Femur (tissue), 1 donor: Measurements from ENCODE around the gene CHAC2.
A peak's percentile ranks its signal among the peaks of the same experiment; 100 is the strongest.
"Not testable (repeated sequence)": the region's sequence is repeated elsewhere in the genome, so short reads cannot be mapped to it uniquely, and the experiment has no call there.

Experiments used
- DNase-seq: peaks from one replicate; pipeline ENCODE4 v3.0.0-alpha.2; 2017

The CHAC2 gene

DNA sequence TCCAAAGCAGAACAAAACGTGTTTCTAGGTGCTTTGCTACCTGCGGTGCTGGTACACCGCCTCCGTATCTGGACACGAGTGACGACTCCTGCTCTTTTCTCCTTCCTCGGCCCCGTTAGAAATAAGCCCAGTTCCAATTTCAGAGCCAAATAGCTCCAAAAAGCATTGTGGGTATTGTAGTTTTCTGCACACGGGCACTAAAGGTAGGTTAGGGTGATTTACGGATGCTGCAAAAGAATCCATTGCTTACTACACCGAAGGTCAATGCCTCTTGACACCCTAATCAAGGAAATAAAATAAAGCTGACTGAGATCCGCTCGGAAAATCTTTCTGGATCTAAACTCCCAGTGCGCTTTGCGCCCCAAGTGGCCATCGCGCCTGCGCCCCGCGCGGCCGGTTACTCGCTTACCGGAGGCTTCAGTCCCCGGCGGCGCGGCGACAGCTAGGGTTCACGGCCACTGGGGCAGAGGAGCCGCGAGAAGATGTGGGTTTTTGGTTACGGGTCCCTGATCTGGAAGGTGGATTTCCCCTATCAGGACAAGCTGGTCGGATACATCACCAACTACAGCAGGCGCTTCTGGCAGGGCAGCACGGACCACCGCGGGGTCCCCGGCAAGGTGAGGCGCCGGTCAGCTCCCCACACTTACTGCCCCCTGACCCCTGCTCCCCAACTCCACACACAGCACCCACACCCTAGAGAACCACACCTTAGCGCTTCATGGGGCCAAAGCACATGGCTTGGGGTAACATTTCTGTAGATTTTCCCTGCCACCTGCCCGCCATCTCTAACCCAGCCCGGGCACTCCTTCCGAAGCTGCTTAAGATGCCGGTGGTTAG is at the start of gene CHAC2:
TSS of gene CHAC2 (plus strand) at position 400 of the 837 bp plus-strand sequence. CDS start at position 483, 83 bp downstream.
- DNase-seq: peak; percentile 88

DNA sequence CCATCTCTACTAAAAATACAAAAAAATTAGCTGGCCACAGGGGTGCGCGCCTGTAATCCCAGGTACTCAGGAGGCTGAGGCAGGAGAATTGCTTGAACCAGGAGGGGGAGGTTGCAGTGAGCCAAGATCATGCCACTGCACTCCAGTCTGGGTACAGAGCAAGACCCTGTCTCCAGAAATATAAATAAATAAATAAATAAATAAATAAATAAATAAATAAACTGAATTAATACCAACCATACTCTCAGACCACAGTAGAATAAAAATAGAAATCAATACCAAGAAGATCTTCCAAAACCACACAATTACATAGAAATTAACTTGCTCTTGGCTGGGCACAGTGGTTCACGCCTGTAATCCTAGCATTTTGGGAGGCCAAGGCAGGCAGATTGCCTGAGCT is 46.7 kb upstream of the CHAC2 start:
- DNase-seq: not testable (repeated sequence)

DNA sequence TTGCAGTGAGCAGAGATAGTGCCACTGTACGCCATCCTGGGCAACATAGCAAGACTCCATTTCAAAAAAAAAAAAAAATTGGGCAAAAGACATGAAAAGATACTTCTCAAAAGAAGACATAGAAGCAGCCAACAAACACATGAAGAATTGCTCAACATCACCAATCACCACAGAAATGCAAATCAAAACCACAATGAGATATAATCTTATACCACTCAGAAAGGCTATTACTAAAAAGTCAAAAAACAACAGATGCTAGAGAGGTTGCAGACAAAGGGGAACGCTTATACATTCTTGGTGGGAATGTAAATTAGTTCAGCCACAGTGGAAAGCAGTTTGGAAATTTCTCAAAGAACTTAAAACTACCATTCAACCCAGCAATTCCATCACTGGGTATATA is 43.1 kb upstream of the CHAC2 start:
- no peak for DNase-seq

DNA sequence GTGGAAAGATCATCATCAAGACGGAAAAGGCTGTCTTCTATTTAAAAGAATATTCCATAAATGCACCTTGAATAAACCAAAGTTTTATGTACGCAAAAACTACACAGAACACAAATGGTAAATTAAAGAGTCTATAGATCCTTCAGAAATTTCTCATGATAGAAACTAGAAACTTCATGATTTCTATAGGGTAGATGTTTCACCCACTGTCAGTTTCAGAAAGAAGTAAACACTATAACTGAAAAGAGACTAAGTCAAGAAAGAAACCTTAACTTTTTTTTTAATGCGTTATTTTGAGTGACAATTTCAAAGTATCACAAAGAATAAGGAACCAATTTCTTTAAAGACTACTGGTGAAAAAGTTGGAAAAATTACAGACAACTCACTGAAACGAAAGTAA is 41.9 kb upstream of the CHAC2 start:
- DNase-seq: no peak

DNA sequence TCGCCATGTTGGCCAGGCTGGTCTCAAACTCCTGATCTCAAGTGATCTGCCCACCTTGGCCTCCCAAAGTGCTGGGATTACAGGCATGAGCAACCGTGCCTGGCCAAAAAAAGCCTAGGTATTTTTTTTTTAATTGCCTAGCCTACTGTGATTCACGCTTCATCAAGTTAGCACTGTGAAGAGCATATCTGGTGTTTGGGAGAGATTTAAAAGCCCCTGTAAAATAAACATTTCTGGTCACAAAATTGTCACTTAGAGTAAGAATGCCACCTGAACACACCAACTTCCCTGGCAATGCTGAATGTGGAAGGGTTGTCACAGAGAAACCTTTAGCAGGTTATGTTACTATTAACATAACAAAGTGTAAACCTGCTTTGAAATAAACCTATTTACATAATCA is 39.7 kb upstream of the CHAC2 start:
- DNase-seq: no peak

DNA sequence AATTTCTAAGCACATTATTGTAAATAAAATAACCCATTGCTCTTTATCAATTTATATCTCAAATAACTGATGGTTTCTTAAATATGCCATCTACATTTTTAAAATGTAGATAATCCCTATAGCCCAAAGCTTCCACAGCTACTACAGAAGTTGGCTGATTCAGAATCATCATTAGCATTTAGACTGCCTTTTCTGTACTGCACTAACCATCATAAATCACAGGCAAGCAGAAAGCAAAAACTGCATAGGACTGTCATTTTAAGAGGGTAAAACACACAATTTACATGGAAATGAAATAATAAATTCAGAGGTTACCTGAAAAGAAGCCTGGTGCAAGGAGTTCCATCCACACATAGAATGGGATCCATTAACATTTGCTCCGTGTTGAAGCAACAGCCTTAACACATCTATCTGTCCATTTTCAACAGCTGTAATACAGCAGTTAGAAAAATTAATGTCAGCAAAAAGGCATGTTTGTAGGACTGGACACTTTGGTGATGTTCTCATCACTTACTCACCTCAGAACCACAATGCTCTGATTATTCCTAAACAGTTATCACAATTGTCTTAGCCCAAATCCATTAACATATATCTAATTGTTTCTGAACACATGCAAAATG is 38.4 kb upstream of the CHAC2 start:
- no peak for DNase-seq

DNA sequence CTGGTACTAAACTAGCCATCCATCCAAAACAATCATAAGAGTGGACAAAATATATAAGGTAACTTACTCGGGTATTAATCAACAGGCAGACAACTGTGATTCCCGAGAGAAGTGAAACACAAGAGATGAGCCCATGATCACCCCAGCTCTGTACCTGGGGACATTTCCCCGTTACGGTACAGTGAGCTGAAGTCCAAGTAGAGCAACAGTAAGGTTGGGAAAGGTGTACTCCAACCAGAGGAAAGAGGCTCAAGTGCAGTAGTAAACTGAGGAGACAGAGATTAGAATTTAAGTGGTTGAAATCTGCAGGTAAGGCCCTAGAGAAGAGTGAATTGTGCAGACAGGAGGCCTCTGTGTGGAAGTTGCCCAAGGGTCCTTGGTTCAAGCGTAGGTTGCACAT is 30.5 kb upstream of the CHAC2 start:
- no peak for DNase-seq

DNA sequence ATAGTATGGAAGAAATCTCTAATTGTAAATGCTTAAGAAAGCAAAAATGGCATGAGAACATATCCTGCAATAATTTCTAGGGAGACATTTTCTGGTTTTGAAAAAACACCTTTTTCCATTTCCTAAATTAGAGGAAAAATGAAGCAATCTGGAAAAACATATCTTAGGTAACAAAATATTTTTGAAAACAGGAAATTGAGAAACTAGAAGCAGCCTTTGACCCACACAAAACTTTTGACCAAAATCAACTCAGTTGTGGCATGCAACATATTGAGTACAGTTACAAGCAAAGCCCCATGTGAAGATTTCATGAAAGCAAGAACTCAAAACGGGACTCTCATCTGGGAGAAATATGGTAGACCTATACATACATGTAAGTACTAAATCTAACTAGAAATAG is 28.6 kb upstream of the CHAC2 start:
- DNase-seq: no peak

DNA sequence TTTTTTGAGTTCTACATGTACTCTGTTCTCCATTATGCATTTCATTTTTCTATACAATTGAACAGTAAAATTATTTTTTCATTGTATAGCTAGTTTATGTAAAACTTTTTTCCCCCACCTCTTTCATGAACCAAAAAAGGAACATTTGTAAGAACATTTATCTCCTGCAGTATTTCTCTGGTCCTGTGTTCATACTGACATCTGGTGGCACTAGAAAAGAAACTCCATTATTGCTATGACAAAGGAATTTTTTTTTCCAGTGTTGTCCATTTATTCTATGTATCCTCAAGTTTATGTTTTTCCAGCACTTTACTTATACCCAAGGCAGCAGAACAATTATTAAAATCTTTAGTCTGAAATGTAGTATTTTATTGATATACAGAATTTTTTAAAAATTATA is 27.4 kb upstream of the CHAC2 start:
- DNase-seq: no peak

DNA sequence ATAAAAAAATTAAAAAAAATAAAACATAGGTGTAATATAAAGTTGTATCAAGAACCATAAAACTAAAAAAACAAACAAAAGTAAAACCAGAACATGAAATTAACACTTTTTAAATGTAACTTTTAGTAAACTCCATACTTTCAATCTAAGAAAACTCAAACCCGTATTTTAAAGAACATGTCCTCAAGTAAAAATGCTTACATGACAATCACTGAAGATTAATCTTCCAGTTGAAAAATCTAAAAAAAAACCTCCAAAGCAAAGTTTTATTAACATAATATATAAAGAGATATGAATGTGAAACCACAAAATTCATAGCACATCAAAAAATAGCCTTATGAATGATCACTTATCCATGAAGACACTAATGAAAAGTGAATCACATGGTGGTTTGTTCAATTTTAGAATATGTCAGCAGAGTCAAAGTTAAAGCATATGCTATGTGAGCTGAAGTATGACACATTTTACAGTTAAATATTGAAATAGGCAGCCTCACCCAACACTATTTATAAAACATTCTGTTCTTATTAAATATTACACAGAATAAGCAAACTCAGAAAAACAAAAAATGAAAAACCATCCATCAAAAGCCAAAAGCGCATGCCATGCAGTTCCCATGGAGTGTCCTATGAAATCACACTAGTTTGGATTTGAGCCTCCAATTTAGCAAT is 23.1 kb upstream of the CHAC2 start:
- no peak for DNase-seq

DNA sequence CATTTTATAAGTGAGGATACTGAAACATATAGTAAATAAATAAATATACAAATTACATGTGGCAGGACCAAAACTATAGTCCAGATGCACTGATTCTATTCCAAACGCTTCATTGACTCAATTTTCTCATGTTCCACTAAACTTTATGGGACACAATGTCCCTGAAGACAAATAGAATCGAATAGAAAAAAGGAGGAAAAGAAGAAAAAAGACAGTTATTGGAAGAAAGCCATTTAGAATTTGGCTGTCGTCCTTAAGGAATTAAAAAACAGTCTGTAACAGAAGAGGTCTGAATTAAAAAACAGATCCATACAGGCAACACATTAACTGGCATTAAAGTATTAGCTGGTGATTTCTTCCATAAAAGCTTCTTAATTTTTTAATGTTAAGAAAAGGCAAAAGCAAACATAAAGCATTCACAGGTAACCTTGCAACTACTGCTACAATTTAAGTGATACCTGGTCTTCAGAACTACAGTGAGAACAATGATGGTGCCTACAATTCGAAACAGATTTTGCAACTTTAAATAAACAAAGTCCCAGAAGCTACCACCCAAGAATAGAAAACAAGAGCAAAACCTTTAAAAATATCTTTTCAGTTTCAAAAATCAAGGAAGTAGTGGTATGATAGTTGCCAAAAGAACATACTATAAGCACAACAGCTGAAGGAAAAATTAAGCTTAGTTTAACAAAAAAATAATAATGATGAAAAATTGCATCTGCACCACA is 17.4 kb upstream of the CHAC2 start:
- no peak for DNase-seq

DNA sequence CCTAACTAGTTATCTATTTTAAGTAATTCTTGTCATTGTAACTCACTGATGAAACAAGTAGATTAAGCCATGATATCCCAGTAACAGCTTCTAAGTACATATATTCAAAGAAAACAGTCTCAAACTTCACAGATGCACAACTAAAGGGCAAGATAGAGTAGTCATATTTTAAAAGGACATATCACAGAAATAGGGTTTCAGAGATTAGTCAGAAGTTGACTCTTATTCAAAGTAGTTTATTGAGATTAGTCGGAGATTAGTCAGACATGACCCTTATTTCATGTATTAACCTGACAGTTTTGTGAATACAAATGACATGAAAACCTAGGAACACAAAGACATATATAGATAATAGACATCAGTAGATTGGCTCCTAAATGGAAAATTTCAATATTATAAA is 15.9 kb upstream of the CHAC2 start:
- no peak for DNase-seq

DNA sequence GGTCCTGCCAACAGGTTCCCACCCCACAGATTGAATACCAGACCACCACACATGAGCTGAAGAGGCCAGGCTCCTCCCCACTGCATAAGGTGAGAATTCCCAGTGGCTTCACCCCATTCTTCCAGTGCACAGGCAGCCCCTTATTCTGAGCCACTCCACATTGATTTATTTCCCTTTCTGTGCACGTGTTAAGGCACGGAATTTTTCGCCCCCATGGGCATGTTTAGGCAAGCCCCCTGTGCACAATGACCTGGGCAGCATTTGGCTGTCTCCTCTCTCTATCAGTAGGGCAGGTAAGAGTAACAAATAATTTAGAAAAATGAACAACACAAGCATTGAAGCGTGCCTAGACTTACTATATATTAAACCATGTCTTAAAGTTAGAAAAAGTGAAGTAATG is 15.2 kb upstream of the CHAC2 start:
- DNase-seq: no peak

DNA sequence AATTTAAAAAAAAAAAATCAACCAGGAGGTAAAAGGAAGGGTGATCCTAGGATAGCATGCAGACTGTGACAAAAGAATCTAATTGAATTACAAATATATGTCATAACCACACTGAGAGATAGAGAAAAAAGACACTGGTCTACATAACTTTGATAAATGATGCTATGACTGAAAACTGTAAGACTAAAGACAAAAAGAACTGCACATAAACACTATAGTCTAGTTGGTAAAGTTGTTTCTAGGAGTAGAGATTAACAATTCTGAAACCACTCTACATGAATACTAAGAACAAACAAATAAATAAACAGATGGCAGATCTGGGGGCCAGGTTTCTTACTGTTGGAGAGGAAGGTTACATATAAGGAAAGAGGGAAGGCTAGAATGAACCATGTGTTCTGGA is 14.6 kb upstream of the CHAC2 start:
- DNase-seq: no peak

DNA sequence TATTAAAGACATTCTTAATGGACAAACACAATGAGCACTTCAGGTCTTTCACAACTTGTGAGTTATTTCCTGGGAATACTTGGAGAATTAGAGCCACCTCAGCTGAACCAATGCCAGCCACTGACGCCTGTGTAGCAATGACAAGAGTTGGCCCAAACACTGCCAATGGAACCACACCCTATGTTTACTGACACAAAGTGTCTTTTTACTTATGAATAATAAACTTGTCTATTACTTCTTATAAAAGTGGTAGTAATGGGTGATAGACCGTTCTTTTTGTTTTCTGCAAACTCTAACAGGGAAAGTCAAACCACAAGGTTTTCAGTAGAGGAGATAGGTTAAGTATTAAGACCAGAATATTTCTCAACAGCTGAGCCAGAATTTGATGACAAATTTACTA is 12.5 kb upstream of the CHAC2 start:
- DNase-seq: no peak

DNA sequence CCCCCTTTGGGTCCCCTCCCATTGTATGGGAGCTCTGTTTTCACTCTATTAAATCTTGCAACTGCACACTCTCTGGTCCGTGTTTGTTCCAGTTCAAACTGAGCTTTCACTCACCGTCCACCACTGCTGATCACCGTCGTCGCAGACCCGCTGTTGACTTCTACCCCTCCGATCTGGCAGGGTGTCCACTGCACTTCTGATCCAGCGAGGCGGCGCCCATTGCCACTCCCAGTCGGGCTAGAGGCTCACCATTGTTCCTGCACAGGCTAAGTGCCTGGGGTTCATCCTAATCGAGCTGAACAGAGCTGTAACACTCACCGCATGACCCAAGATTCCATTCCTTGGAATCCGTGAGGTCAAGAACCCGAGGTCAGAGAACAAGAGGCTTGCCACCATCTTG is 11.0 kb upstream of the CHAC2 start:
- no peak for DNase-seq

DNA sequence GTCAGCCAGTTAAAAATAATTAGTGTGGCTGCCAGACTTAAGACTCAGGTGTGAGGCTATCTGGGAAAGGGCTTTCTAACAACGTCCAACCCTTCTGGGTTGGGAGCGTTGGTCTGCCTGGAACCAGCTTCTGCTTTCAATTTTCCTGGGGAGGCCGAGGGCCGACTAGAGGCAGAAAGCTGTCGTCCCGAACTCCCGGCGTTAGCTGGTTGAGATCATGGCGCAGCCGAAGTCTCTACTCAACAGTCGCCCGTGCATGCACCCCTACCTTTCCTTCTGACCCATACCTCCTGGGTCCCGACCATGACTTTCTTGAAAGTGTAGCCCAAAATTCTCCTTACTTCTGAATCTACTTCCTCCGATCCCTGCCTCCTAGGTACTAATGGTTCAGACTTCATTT is 10.4 kb upstream of the CHAC2 start:
- DNase-seq: not testable (repeated sequence)

DNA sequence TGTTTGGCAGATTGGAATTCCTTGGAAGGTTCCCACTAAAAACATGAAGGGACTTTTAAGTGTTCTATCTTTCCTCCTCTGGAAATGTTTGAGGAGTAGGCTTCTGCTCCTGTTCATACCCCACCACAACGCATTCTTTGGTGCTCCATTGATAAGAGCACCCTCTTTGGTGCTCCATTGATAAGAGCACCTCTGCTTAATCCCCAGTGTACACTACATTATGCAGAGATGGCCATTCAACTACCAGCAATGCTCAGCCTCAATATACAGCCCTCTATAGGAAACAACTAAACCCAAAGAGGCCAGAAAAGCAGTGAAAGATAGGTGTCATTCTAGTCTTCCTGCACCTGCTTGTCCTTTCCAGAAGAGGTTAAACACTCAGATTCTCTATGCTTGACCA is 1.8 kb upstream of the CHAC2 start:
- no peak for DNase-seq

DNA sequence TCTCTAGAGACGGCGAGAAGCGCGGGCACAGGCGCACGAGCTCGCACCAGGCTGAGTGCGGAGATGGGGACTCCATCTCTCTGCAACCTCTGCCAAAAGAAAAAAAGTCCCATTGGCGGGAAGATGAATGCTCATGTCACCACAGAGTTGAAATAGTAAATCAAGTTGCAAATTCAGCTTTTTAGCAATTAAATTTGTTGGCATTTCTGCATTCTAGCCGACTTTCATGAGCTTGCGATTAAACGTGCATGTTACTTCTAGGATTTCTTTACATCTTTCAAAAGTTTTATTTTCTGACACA is 588 bp downstream of the CHAC2 start:
- DNase-seq: no peak

DNA sequence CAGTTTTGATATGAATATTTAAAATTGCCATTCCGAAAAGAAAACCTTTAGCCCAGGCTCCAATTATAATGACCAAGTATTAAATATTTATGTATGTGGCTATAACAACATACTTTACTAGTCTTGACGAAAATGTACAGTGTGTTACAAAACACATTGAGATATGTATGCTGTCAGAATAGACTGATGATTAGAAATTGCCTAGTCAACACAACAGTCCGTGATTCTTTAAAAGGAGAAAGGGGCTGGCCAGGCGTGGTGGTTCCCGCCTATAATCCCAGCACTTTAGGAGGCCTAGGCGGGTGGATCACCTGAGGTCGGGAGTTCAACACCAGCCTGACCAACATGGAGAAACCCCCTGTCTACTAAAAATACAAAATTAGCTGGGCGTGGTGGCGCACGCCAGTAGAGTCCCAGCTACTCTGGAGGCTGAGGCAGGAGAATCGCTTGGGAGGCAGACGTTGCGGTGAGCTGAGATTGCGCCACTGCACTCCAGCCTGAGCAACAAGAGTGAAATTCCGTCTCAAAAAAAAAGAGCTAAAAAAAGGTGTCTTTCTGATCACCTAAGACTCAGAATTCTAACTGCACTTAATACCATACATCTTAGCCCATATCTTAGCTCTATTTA is 1.8 kb downstream of the CHAC2 start:
- DNase-seq: no peak

DNA sequence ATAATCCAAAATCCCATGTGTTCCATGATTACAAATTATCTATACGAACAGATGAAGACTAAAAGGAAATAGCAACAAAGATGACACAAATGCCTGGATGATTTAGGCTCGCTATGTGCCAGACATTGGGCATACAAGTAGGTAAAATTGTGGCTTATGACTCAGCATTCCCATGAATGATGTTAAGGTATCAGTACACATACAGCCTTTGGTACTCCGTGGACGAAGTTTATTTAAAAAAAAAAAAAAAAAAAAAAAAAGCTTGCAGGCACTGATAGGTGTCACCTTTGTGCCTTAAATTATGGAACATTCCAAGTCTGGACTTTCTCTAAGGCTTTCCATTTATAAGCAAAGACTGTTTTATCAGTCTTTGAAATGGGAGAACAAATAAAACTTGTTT is 2.7 kb downstream of the CHAC2 start:
- no peak for DNase-seq

DNA sequence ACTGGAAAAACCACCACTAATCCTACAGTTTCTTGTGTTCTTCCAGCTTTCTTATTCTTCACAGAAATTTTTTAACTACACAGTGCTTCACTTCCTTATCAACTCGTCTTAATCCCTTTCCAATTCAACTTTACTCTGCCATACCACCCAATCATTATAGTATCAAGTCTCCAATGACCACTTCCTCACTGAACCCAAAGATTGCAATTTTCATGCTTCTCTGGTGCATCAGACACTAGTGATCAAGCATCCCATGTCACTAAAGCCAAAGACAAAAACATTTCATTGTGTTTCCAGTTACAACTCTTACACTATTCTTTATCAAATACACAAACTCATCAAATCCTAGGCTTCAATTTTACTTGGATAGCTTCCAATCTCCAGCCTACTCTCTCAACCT is 9.5 kb downstream of the CHAC2 start:
- DNase-seq: no peak

DNA sequence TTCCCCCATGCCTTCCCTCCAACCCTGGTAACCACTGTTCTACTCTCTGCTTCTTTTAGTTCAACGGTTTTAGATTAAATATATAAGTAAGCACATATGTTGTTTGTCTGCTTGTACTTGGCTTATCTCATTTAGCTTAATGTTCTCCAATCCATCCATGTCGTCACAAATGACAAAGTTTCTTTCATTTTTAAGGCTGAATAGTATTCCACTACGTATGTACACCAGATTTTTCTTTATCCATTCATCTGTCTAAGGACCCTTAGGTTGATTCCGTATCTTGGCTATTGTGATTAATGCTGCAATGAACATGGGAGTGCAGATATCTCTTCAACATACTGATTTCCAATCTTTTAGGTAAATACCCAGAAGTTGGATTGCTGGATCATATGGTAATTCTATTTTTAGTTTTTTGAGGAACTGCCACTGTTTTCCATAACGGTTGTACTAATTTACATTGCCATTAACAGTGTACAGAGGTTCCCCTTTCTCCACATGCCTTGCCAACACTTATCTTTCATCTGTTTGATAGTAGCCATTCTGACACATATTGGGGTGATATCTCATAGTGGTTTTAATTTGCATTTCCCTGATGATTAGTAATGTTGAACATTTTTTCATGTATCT is 11.0 kb downstream of the CHAC2 start:
- no peak for DNase-seq
